GM12872 (cell line): ENCODE measurements around the gene SCLY.

Source experiments
- CTCF ChIP-seq: IDR thresholded peaks from 3 replicates; pipeline ENCODE4 v1.5.1; 2011; ENCODE audit warnings: low read depth, mild to moderate bottlenecking, low read length, moderate library complexity; ENCODE audit not compliant: insufficient read depth

Gene SCLY, protein sequence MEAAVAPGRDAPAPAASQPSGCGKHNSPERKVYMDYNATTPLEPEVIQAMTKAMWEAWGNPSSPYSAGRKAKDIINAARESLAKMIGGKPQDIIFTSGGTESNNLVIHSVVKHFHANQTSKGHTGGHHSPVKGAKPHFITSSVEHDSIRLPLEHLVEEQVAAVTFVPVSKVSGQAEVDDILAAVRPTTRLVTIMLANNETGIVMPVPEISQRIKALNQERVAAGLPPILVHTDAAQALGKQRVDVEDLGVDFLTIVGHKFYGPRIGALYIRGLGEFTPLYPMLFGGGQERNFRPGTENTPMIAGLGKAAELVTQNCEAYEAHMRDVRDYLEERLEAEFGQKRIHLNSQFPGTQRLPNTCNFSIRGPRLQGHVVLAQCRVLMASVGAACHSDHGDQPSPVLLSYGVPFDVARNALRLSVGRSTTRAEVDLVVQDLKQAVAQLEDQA

DNA sequence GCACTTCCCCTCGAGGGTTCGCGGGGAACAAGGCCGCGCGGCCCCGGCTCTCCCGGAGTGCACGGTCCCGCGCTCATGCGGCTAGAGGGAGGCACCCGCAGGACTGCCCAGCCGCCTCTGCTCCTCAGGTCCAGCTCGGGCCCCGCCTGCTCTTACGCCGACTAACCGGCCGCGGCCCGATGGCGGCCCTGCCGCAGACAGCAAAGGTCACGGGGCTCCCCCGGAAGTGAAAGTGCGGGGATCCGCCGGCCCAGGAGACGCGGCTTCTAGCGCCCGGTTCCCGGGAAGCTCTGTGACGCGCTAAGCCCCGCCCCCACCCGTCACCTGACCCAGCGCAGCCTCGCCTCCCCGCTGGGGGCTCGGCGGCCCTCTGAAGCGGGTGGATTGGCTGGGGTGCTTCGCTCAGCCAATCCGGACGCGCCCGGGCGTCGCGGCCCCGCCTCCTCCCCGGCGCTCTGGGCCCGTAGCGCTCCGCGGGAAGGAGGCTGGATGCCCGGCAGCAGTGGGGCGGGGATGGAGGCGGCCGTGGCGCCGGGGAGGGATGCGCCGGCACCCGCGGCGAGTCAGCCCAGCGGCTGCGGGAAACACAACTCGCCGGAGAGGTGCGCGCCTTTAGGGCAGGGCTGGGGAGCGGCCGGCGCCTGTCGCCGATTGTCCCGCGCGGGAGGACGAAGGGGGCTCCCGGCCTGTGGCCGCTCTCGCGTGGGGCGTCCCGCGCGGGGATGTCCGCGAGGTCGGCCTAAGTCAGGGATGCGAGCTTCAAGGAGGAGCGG, at the start of gene SCLY:
TSS of gene SCLY (plus strand) at position 460 of the 773 bp plus-strand sequence. CDS start at position 514, 54 bp downstream.
- no peak for TF ChIP-seq CTCF

DNA sequence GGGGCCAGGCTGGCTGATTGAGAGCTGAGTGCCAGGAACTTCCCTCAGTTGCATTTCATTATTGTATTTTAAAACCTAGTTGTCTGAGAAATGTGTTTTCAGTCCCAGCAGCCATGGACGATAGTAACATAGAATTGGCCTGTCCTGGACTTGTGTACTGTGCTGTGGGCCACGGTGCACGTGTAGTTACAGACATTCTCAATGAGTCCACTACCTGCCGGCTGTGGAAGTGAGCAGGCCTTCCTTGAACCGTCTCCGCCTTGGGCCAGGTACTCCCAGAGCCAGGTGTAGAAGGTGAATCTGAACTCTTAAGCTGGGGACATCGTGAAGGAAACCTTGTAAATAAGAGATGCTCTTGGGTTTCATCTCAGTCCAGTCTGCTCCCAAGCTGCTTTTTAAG, 47.0 kb upstream of the SCLY start:
- no peak for TF ChIP-seq CTCF

GRCh38 chr2:238015705-238016104, 45.1 kb upstream of the SCLY start:
- TF ChIP-seq CTCF: peak; percentile 36

- no peak for TF ChIP-seq CTCF
These were observed 44.3 kb upstream of the SCLY start for GRCh38 chr2:238016526-238016925.

GRCh38 chr2:238019962-238020361, 40.8 kb upstream of the SCLY start:
- no peak for TF ChIP-seq CTCF

DNA sequence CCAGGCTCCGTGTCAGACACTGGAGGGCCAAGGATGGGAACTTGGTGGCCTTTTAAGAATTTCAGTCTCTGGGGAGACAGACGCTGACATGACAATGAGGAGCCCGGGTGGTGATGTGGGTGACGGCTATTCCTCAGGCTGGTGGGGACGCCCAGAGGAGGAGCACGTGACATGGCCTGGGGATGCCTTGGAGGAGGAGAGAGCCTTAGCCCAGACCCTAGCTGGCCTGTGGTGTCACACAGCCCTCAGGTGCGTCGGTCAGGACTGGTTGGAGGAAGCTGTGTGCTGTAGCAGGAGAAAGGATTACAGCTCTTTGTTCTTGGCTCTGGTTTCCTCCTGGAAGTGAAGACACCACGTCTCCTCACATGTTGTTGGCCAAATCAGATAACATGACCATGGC, 40.0 kb upstream of the SCLY start:
- TF ChIP-seq CTCF: no peak

DNA sequence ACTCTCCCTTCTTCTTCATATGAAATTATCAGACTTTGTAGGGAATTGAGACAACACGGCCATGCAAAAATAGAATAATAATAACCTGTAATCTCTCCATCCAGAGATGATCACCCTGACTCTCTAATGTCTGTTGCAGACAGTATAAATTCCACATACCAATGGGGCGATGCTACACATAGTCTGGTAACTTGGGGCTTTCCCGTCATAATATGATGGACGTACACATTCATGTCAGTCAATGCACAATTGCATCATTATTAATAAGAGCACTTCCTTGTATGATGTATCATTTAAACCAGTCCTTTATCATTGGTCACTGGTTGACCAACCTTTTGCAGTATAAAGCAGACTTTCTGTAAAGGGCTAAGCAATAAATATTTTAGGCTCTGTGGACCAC, 39.5 kb upstream of the SCLY start:
- no peak for TF ChIP-seq CTCF
